Osteoblast (primary cell): ENCODE measurements around the gene B4GALNT1. TPM values are rescaled to one million over a fixed set of nuclear protein-coding genes. Genes with fewer than 3 reads are reported as not detected.

Source experiments
- DNase-seq: peaks from one replicate; pipeline ENCODE4 v3.0.0; 2011; ENCODE audit warnings: low spot score, mixed read lengths; ENCODE audit not compliant: insufficient read length; ENCODE audit errors: missing footprints
- H2AFZ ChIP-seq: 2 replicates; pipeline ENCODE4 v1.6.0; 2011; ENCODE audit warnings: mild to moderate bottlenecking, low read length
- H3K27ac ChIP-seq: 2 replicates; pipeline ENCODE4 v1.5.1; 2011; ENCODE audit warnings: mild to moderate bottlenecking, low read depth, low read length, moderate library complexity
- H3K27me3 ChIP-seq: 2 replicates; pipeline ENCODE4 v1.6.0; 2012; ENCODE audit warnings: mild to moderate bottlenecking, control low read depth, inconsistent platforms, low read length, moderate library complexity; ENCODE audit not compliant: insufficient read depth
- H3K36me3 ChIP-seq: 2 replicates; pipeline ENCODE4 v1.5.1; 2011; ENCODE audit warnings: mild to moderate bottlenecking, low read length, control low read depth, moderate library complexity; ENCODE audit not compliant: insufficient read depth
- H3K4me1 ChIP-seq: 2 replicates; pipeline ENCODE4 v1.5.1; 2011; ENCODE audit warnings: mild to moderate bottlenecking, low read length, control low read depth, moderate library complexity; ENCODE audit not compliant: insufficient read depth
- H3K4me2 ChIP-seq: 2 replicates; pipeline ENCODE4 v1.6.0; 2011; ENCODE audit warnings: mild to moderate bottlenecking, low read length; ENCODE audit not compliant: insufficient read depth
- H3K4me3 ChIP-seq: fragments of 200-600 bp; sonication (generic); 3 replicates; pipeline ENCODE4 v1.5.1; 2012; ENCODE audit warnings: mild to moderate bottlenecking, low read length, inconsistent platforms; ENCODE audit not compliant: insufficient read depth
- H3K79me2 ChIP-seq: 2 replicates; pipeline ENCODE4 v1.6.0; 2012; ENCODE audit warnings: mild to moderate bottlenecking, low read length, control low read depth, inconsistent platforms; ENCODE audit not compliant: insufficient read depth
- H3K9me3 ChIP-seq: 2 replicates; pipeline ENCODE4 v1.5.1; 2011; ENCODE audit warnings: low read depth, low read length, control low read depth
- H4K20me1 ChIP-seq: 2 replicates; pipeline ENCODE4 v1.6.0; 2012; ENCODE audit warnings: mild to moderate bottlenecking, low read length, control low read depth; ENCODE audit not compliant: insufficient read depth
- total RNA-seq: library from RNA; depleted of rRNA; stranded (reverse); fragments of >200 nt; gene quantifications from 2 replicates; pipeline ENCODE4 v1.2.3, GENCODE V29; 2012
- TF ChIP-seq, protein P1 (sequence below): IDR thresholded peaks from 2 replicates; pipeline ENCODE4 v1.5.1; 2011; ENCODE audit warnings: mild to moderate bottlenecking, low read depth, low read length, moderate library complexity; ENCODE audit errors: extremely low read depth

Gene B4GALNT1
- total RNA-seq, 1 donor, result 1.1 TPM

DNA sequence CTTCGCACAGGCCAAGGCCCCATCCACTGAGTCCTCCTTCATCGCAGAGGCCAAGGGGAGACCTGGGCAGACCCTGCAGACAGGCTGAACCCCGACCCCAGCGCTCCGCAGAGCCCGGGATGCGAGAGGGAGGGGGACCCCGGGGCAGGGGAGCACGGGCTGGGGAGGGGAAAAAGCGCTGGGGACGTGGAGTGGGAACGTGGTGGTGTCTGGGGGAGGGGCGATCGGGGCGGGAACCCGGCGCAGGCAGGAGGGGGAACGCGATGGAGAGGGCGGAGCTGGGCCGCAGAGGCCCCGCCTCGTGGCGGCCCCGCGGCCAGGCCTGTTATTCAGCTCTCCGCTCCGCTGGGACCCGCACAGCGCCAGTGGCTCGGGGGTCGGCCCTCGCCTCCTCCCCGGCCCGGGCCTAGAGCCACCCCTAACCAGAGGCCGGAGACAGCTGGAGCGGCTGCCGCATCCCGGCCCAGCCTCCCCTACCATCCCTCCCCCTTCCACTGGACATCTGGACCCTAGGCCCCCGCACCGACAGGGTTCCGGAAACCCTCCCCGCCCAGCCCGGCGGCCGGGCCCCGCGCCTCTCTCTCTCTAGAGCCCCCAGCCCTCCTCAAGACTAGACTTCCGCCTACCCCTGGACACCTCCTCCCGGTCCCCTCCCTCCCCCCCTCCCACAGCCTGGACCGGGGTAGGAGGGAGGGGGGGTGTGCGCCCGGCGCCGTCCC, 21.7 kb downstream of the B4GALNT1 start, which contains the start of gene ARHGEF25:
ARHGEF25 (plus strand) TSS at position 328 of the 719 bp plus-strand sequence. CDS start 460 bp downstream, outside the sequence.
- TF ChIP-seq, protein P1, sequence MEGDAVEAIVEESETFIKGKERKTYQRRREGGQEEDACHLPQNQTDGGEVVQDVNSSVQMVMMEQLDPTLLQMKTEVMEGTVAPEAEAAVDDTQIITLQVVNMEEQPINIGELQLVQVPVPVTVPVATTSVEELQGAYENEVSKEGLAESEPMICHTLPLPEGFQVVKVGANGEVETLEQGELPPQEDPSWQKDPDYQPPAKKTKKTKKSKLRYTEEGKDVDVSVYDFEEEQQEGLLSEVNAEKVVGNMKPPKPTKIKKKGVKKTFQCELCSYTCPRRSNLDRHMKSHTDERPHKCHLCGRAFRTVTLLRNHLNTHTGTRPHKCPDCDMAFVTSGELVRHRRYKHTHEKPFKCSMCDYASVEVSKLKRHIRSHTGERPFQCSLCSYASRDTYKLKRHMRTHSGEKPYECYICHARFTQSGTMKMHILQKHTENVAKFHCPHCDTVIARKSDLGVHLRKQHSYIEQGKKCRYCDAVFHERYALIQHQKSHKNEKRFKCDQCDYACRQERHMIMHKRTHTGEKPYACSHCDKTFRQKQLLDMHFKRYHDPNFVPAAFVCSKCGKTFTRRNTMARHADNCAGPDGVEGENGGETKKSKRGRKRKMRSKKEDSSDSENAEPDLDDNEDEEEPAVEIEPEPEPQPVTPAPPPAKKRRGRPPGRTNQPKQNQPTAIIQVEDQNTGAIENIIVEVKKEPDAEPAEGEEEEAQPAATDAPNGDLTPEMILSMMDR, result no peak
- Histone ChIP-seq H3K4me3 (peak within 1 kb of the TSS; percentile 82), H3K79me2 (no peaks in the 10 kb centered on the region), H3K4me1 (peaks cover 11% of the 10 kb centered on the region), H4K20me1 (no peaks in the 10 kb centered on the region), H2AFZ (peak within 1 kb of the TSS; percentile 92), H3K36me3 (peaks cover 7% of the 10 kb centered on the region), H3K9me3 (no peaks in the 10 kb centered on the region), H3K27ac (no peak within 1 kb of the TSS), H3K4me2 (peak within 1 kb of the TSS; percentile 81), H3K27me3 (no peaks in the 10 kb centered on the region)
- DNase-seq, result peak; percentile 99

DNA sequence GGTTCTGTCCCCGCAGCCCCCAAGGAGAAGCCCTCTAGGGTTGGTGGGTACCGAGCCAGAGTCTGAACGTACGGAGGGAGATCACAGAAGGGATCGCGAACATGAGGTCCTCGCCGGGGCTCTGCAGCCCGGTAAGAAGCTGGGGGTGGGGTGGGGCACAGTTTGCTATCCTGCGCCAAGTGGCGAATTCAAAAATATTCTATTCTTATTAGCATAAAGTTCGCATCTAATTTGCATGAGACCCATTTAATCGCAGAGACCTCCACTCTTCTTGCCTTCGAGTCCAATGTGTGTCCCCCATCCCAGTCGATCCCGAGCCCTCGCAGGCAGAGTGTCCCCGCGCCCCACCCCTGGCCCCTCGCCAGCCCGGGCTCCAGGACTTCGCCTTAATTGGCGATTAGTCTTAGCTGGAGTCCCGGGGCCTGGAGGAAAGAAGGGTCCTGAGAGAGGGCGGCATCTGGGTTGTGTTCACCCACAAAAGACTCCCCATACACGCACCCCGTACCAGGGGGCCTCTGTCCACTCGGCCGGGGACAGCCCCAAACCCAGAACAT, 22.4 kb downstream of the B4GALNT1 start:
- TF ChIP-seq, protein P1, result no peak
- H3K4me3 ChIP-seq, result peak overlapping the region; percentile 82
- H3K4me1 ChIP-seq, result peaks cover 10% of the 10 kb centered on the region
- H3K27ac ChIP-seq, result no peak overlapping the region
- no peaks in the 10 kb centered on the region for H3K9me3 ChIP-seq
- H4K20me1 ChIP-seq, result no peaks in the 10 kb centered on the region
- peaks cover 2% of the 10 kb centered on the region for H3K36me3 ChIP-seq
- peak overlapping the region; percentile 81 for H3K4me2 ChIP-seq
- H3K79me2 ChIP-seq, result no peaks in the 10 kb centered on the region
- no peak for DNase-seq
- no peaks in the 10 kb centered on the region for H3K27me3 ChIP-seq
- H2AFZ ChIP-seq, result peak overlapping the region; percentile 92

DNA sequence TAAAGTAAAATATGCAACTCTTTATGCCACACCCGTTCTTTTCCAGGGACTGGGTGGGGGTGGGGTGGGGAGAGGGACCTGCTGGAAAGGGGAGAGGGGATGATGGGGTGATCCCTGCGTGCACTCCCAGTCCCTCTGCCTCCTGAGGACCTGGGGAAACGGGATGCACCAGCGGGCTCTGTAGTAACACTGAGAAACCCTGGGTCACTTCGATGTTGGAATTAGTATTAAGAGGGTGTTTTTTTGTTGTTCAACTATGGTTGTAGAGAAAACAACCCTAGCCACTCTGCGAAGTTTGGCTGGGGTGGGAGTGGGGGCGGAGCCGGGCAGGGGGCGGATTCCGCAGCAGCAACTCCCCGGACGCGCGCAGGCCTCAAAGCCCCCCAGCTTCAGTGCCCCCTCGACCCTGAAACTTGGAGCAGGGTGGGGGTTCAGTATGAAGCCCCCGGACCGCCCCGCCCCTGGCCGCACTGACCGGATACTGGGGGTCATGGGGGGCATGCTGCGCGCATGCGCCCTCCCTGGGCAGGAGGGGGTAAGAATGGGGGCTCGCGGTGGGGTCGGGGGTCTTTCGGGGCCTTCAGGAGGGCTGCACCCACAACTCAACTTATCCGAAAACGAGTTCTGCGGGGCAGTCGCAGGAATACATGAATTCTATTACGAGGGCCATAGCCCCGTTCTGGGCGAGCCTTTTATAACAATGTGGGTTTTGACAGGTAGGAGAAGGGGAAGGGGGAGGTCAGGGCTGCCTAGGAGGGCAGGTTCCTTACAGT, 23.0 kb downstream of the B4GALNT1 start:
- peak overlapping the region; percentile 82 for H3K4me3 ChIP-seq
- peaks cover 15% of the 10 kb centered on the region for H3K4me1 ChIP-seq

More for the DNA sequence above, 23.0 kb downstream of the B4GALNT1 start:
- TF ChIP-seq, protein P1, result no peak
- Histone ChIP-seq H3K4me2 (peak overlapping the region; percentile 81), H3K27me3 (no peaks in the 10 kb centered on the region), H2AFZ (peak overlapping the region; percentile 59), H3K9me3 (no peaks in the 10 kb centered on the region), H4K20me1 (no peaks in the 10 kb centered on the region), H3K27ac (no peak overlapping the region), H3K36me3 (peaks cover 2% of the 10 kb centered on the region), H3K79me2 (no peaks in the 10 kb centered on the region)
- DNase-seq, result peak; percentile 66
